GM12878 (cell line): Measurements from ENCODE around the gene RNF149. TPM values are rescaled to one million over a fixed set of nuclear protein-coding genes. Genes with fewer than 3 reads are reported as not detected.
A peak's percentile ranks its signal among the peaks of the same experiment; 100 is the strongest.

Source experiments
- BACH1 ChIP-seq: fragments of 450-650 bp; IDR thresholded peaks from 2 replicates; pipeline ENCODE4 v1.6.1; 2017; ENCODE audit warnings: mild to moderate bottlenecking, borderline replicate concordance
- BHLHE40 ChIP-seq, 2 experiments: fragments of 450-650 bp in 1 of 2; IDR thresholded peaks; 2 replicates each; pipeline ENCODE4 v1.6.1; 2011 to 2017; ENCODE audit warnings: low read depth in 2 of 2, borderline replicate concordance in 1 of 2, improper control_type of control experiment in 1 of 2, low read length in 1 of 2, mild to moderate bottlenecking in 1 of 2
- CHD2 ChIP-seq: IDR thresholded peaks from 2 replicates; pipeline ENCODE4 v1.6.1; 2011; ENCODE audit warnings: low read depth, low read length, improper control_type of control experiment, borderline replicate concordance
- CREB1 ChIP-seq: IDR thresholded peaks from 2 replicates; pipeline ENCODE4 v1.6.1; 2012; ENCODE audit warnings: low read depth, mild to moderate bottlenecking, inconsistent platforms
- CREM ChIP-seq: IDR thresholded peaks from 2 replicates; pipeline ENCODE4 v1.6.1; 2014; ENCODE audit warnings: antibody characterized with exemption, low read depth
- EP300 ChIP-seq, 2 experiments: fragments of 150-350 bp in 1 of 2; IDR thresholded peaks; 2 replicates each; pipeline ENCODE4 v1.6.1; 2011 to 2012; ENCODE audit warnings: low read depth in 2 of 2, low read length in 2 of 2, borderline replicate concordance in 1 of 2, improper control_type of control experiment in 1 of 2, inconsistent platforms in 1 of 2; ENCODE audit not compliant: control insufficient read depth in 1 of 2
- HCFC1 ChIP-seq: fragments of 150-350 bp; IDR thresholded peaks from 2 replicates; pipeline ENCODE4 v1.6.1; 2014; ENCODE audit warnings: low read length
- HDAC2 ChIP-seq: fragments of 200-600 bp; sonication (generic); IDR thresholded peaks from 2 replicates; pipeline ENCODE4 v1.6.1; 2017
- KAT2A ChIP-seq: conservative IDR thresholded peaks from 2 replicates; pipeline ENCODE4 v1.6.1; 2011; ENCODE audit warnings: low read depth, low read length; ENCODE audit not compliant: control insufficient read depth
- MEF2B ChIP-seq: fragments of 450-650 bp; IDR thresholded peaks from 2 replicates; pipeline ENCODE4 v1.6.1; 2018; ENCODE audit warnings: mild to moderate bottlenecking, moderate library complexity; ENCODE audit not compliant: partially characterized antibody, poor library complexity, severe bottlenecking
- MTA2 ChIP-seq: fragments of 450-650 bp; IDR thresholded peaks from 2 replicates; pipeline ENCODE4 v1.6.1; 2016; ENCODE audit warnings: low read depth, mild to moderate bottlenecking, moderate library complexity
- MXI1 ChIP-seq: fragments of 150-350 bp; IDR thresholded peaks from 2 replicates; pipeline ENCODE4 v1.6.1; 2011; ENCODE audit warnings: low read depth, mild to moderate bottlenecking, inconsistent platforms, low read length, improper control_type of control experiment
- NFIC ChIP-seq: IDR thresholded peaks from 2 replicates; pipeline ENCODE4 v1.6.1; 2012; ENCODE audit warnings: low read depth, mild to moderate bottlenecking, inconsistent platforms, low read length, moderate library complexity
- PKNOX1 ChIP-seq: fragments of 450-650 bp; IDR thresholded peaks from 2 replicates; pipeline ENCODE4 v1.6.1; 2016; ENCODE audit warnings: mild to moderate bottlenecking
- RCOR1 ChIP-seq: conservative IDR thresholded peaks from 2 replicates; pipeline ENCODE4 v1.6.1; 2012; ENCODE audit warnings: low read depth, low read length, improper control_type of control experiment
- RUNX3 ChIP-seq: IDR thresholded peaks from 2 replicates; pipeline ENCODE4 v1.6.1; 2012; ENCODE audit warnings: low read length, inconsistent platforms
- SIX5 ChIP-seq: IDR thresholded peaks from 2 replicates; pipeline ENCODE4 v1.6.1; 2011; ENCODE audit warnings: mild to moderate bottlenecking, low read depth, low read length, moderate library complexity; ENCODE audit not compliant: severe bottlenecking
- SREBF1 ChIP-seq: IDR thresholded peaks from 2 replicates; pipeline ENCODE4 v1.6.1; 2012; ENCODE audit warnings: mild to moderate bottlenecking, low read length
- STAT3 ChIP-seq: IDR thresholded peaks from 2 replicates; pipeline ENCODE4 v1.6.1; 2011; ENCODE audit warnings: low read depth, low read length, improper control_type of control experiment
- TBL1XR1 ChIP-seq: IDR thresholded peaks from 2 replicates; pipeline ENCODE4 v1.6.1; 2012; ENCODE audit warnings: low read depth, low read length, improper control_type of control experiment
- WRNIP1 ChIP-seq: IDR thresholded peaks from 2 replicates; pipeline ENCODE4 v1.6.1; 2011; ENCODE audit warnings: low read depth, low read length, improper control_type of control experiment, borderline replicate concordance
- ZNF24 ChIP-seq: fragments of 450-650 bp; IDR thresholded peaks from 2 replicates; pipeline ENCODE4 v1.6.1; 2017; ENCODE audit warnings: antibody characterized with exemption, mild to moderate bottlenecking
- ZNF384 ChIP-seq: IDR thresholded peaks from 2 replicates; pipeline ENCODE4 v1.6.1; 2012; ENCODE audit warnings: low read depth, mild to moderate bottlenecking, low read length, improper control_type of control experiment, borderline replicate concordance
- polyA plus RNA-seq, 11 experiments: library from polyadenylated mRNA; depleted of rRNA in 4 of 11; unstranded in 6 of 11; stranded (reverse) in 5 of 11; fragments of >200 nt; fragmentation: Nextera tagmentation in 4 of 11; fragmentation: Illumina TruSeq in 1 of 11; extraction: Ambion mirVana in 4 of 11; extraction: Trizol in 1 of 11; gene quantifications; 1 replicate in 1 of 11; 2 replicates in 10 of 11; pipeline versions ENCODE4 v1.2.1 to v1.2.3, GENCODE V29; 2011 to 2016; ENCODE audit warnings: inconsistent platforms in 2 of 11, missing spikeins in 2 of 11, low read depth in 1 of 11
- total RNA-seq, 4 experiments: library from RNA; depleted of rRNA in 3 of 4; stranded (reverse); fragments of >200 nt in 3 of 4; fragmentation: Illumina TruSeq in 1 of 4; extraction: Trizol in 1 of 4; gene quantifications; 2 replicates each; pipeline versions ENCODE4 v1.2.1 to v1.2.3, GENCODE V29; 2013 to 2021
- TF ChIP-seq, protein P1 (sequence below): IDR thresholded peaks from 2 replicates; pipeline ENCODE4 v1.6.1; 2012; ENCODE audit warnings: low read length, inconsistent platforms

RNF149 gene
- total and polyA plus RNA-seq, 10 of the 15 experiments (the other 5 are each of a cell fraction or from before 2014, with no cell fraction given): 5.2 to 38.4 (median 16.3) TPM

DNA sequence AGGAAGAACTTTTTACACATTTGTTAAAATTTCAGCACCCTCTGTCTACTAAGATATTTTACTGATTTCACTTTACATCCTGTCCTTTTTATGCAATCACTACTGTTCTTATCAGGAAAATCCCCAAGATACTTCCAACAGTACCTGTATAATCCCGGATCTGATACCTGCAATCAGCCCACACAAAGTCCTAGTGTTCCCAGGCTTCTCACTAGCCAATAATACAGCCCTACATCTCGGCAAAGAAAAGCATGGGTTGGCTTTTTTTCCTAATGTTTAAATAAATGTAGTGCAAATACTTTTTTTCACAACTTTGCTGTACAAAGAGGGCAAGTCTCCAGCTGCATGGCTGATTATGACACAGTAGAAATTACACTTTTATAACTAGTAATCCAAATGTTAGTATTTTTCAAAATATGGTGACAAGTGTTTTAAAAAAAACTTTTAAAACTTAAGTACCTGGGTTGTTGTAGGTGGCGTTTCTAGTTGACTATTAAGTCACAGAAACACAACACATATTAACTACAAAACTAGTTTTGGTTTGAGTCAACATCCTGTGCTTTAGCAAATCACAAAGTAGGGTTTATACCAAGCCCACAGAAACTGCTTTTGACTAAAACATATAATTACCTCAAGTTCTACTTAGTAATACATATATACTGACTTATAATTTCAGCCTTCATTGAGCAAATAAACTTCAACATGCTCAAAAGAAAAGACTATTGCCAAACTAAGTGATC lies 36.3 kb downstream of the RNF149 start (continued):
- TF ChIP-seq BACH1 (peak; percentile 63; the same call in 1 of the 2 replicates), EP300 (IDR thresholded peaks at IDR 0.05; ENCODE audit: borderline replicate concordance in 1 of 2, control insufficient read depth in 1 of 2, low read depth in 2 of 2, low read length in 2 of 2) (peak; percentile 46 to 74; a peak in 2 of 4 replicates), CREM (peak; percentile 50; the same call in 1 of the 2 replicates), RUNX3 (peak; percentile 71), NFIC (peak; percentile 66; the same call in 1 of the 2 replicates), RCOR1 (0 out of 2 replicates have a peak, but pooled peaks have one; percentile 63), BHLHE40 (IDR thresholded peaks at IDR 0.05; ENCODE audit: borderline replicate concordance in 1 of 2, low read depth in 2 of 2, low read length in 1 of 2) (peak; percentile 45 to 62; a peak in 2 of 4 replicates), SREBF1 (no peak), SIX5 (no peak), STAT3 (no peak), CREB1 (peak; percentile 69), HDAC2 (no peak), MTA2 (peak; percentile 90), ZNF384 (peak; percentile 63; the same call in 1 of the 2 replicates), KAT2A (no peak), WRNIP1 (no peak), TBL1XR1 (0 out of 2 replicates have a peak, but pooled peaks have one; percentile 72), ZNF24 (peak; percentile 63; the same call in 1 of the 2 replicates), MEF2B (peak; percentile 23), HCFC1 (no peak), CHD2 (peak; percentile 47; the same call in 1 of the 2 replicates), MXI1 (peak; percentile 33; the same call in 1 of the 2 replicates), PKNOX1 (no peak)
- TF ChIP-seq, protein P1, sequence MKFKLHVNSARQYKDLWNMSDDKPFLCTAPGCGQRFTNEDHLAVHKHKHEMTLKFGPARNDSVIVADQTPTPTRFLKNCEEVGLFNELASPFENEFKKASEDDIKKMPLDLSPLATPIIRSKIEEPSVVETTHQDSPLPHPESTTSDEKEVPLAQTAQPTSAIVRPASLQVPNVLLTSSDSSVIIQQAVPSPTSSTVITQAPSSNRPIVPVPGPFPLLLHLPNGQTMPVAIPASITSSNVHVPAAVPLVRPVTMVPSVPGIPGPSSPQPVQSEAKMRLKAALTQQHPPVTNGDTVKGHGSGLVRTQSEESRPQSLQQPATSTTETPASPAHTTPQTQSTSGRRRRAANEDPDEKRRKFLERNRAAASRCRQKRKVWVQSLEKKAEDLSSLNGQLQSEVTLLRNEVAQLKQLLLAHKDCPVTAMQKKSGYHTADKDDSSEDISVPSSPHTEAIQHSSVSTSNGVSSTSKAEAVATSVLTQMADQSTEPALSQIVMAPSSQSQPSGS: peak; percentile 46; the same call in 1 of the 2 replicates
